ENCODE results near the gene LIN28B. TPM values are rescaled to one million over a fixed set of nuclear protein-coding genes. Genes with fewer than 3 reads are reported as not detected.
A peak's percentile ranks its signal among the peaks of the same experiment; 100 is the strongest.
"Not testable (repeated sequence)": the region's sequence is repeated elsewhere in the genome, so short reads cannot be mapped to it uniquely, and the experiment has no call there.

Gene LIN28B
- total RNA-seq, 1 experiment from 2014 or later = not detected

GRCh38 chr6:105066233-105066632 lies 109.3 kb downstream of the LIN28B start:
- no peak for DNase-seq (ENCODE audit: low read depth)

DNA sequence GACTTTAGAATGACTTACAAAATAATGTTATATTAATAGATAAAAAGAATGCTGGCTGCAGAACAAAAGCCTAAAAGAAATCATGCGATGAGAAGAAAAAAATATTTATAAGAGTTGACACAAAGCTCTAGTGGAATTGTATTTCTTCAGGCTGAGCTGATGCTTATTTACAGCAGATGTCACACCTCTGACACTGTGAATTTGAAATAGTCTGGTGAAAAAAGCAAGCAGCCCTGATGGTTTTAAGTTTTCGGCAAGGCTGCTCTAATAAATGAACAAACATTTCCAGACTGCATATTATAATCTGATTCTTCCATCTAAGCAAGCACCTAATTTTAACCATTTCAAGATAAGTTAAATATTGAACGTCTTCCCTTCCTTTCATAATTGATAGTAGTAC lies 109.9 kb downstream of the LIN28B start:
- DNase-seq (ENCODE audit: low read depth) = no peak

GRCh38 chr6:105067329-105067728 lies 110.4 kb downstream of the LIN28B start:
- DNase-seq (ENCODE audit: low read depth) = no peak

GRCh38 chr6:105068407-105068806 lies 111.5 kb downstream of the LIN28B start:
- DNase-seq (ENCODE audit: low read depth) = no peak

- peak; percentile 34 for DNase-seq (ENCODE audit: low read depth)
These were observed 113.0 kb downstream of the LIN28B start for GRCh38 chr6:105069821-105070445.

DNA sequence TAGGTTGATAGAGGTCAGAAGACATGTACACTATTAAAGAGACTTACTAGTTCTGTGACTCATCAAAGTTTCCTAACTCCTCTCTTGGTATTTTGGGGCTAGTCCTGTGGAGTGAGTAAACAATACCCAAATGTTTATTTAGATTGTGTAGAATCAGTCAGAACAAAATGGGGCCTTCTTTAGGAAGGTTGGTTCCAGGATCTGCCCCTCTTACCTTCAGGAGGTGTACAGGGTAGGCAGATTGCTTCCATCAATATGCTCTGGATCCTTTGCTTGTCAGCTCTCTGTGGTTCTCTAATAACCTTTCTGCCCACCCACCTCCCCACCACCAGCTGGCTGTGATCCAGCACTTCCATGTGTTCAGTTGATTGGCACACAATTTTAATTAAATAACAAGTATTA lies 115.9 kb downstream of the LIN28B start:
- peak; percentile 47 for DNase-seq (ENCODE audit: low read depth)

- no peak for DNase-seq (ENCODE audit: low read depth)
These were observed 118.3 kb downstream of the LIN28B start for GRCh38 chr6:105075210-105075609.

GRCh38 chr6:105076418-105076817 lies 119.5 kb downstream of the LIN28B start:
- DNase-seq (ENCODE audit: low read depth) = not testable (repeated sequence)

- peak; percentile 67 for DNase-seq (ENCODE audit: low read depth)
These were observed 120.9 kb downstream of the LIN28B start for GRCh38 chr6:105077596-105078385.

GRCh38 chr6:105078386-105078708 lies 121.4 kb downstream of the LIN28B start:
- DNase-seq (ENCODE audit: low read depth) = no peak

DNA sequence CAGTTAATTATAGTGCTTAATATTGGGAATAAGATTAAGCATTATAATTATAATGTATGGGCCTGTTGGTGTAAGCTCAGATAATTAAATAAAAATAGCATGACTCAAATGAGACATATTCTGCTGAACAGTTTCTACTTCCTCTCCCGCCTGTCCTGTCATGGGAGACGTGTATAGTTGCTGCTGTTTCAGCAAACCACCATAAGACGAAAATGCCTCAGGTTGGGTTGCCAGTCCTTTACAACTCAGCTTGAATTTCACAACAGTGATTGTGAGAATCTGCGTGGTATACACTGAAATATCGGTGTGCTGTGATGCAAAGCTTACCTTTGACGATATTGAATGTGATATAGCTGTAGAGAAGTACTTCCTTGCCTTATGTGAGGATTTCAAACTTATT lies 123.4 kb downstream of the LIN28B start:
- no peak for DNase-seq (ENCODE audit: low read depth)

- DNase-seq (ENCODE audit: low read depth) = not testable (repeated sequence)
These were observed 124.8 kb downstream of the LIN28B start for GRCh38 chr6:105081662-105082061.

DNA sequence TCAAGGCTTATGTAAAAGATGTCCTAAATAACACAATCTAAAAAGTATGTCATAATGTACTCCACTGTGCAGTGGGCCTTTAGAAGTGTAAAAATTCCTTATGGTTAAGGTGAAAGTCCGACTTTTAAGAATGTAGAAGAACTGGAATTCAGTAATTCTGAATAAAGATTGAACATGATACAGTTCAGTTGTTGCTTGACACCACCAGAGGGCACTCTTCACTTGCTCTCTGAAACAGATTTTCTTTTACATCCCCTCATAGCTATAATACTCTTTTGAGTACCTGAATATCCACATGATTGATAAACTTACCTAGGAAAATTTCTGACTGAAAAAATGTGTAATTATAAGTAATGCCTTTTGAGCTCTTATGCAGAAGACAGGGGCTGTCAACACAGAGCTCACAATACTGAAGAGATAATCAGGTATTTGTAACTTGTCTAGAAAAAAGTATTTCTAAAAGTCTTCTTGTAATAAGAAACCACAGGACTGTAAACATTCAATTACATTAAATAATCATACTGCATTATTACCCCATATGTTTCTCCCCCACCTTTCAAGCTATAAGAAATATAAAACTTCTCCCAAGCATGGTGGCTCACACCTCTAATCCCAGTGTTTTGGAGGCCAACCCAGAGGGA lies 130.8 kb downstream of the LIN28B start:
- DNase-seq (ENCODE audit: low read depth) = peak; percentile 37

- DNase-seq (ENCODE audit: low read depth) = no peak
These were observed 134.4 kb downstream of the LIN28B start for GRCh38 chr6:105091140-105091829.

- DNase-seq (ENCODE audit: low read depth) = no peak
These were observed 137.3 kb downstream of the LIN28B start for GRCh38 chr6:105094133-105094640.

- no peak for DNase-seq (ENCODE audit: low read depth)
These were observed 138.2 kb downstream of the LIN28B start for GRCh38 chr6:105095139-105095538.

DNA sequence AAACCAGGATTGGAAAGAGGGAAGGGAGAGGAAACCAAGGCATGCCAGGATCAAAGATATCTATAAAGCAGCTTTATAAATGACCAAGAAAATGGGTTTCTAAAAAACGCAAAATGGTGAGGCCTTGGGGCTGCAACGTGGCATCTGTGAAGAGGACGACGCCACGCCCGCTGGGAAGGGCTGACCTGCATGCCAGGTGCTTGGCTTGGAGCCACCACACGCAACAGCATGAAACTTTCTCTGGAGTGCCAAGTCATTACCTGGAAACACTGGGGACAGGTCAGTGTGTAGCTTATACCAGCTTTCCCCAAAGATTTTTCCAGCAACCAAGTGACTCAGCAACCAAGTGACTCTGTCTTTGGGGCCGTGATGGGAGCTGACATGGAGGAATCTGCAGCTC lies 140.4 kb downstream of the LIN28B start:
- no peak for DNase-seq (ENCODE audit: low read depth)

- DNase-seq (ENCODE audit: low read depth) = no peak
These were observed 142.5 kb downstream of the LIN28B start for GRCh38 chr6:105099371-105099770.

DNA sequence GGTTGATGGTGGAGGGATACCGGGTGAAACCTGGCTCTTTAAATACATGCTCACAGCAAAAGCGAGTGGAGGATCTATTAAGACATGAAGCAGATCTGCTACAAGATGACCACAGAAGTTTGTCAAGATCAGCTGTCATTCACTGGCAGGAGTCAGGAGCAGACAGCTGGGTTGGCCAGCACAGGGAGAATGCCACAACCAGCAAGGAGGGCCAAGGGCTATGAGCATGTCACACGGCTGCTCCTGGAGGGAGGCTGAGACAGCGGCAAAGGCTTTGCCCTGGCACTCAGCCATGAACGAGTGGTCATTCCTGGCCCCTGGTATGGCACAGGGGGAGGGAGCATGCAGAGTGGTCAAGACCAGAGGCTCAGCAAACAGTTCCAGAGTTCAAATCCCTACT lies 145.3 kb downstream of the LIN28B start:
- peak; percentile 47 for DNase-seq (ENCODE audit: low read depth)

GRCh38 chr6:105105094-105105493 lies 148.2 kb downstream of the LIN28B start:
- no peak for DNase-seq (ENCODE audit: low read depth)

DNA sequence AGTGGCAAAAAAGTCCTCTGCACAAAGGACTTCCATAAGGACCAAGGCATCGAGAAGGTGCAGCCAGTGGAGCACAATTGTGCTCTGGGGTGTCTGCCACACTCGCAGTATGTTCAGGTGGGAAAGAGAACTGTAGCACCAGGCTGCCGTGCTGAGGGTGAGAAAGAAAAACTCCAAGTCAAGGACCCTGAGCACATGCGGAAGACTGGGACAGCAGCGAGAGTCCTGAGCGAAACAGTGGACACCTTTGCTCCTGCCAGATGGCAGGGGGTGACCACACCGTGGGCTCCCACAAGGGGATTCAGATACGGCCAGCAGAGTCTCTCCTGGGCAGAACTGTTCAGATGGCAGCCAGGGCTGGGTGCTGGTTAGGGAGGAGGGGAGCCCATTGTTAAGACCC lies 149.4 kb downstream of the LIN28B start:
- no peak for DNase-seq (ENCODE audit: low read depth)

GRCh38 chr6:105107207-105107606 lies 150.3 kb downstream of the LIN28B start:
- DNase-seq (ENCODE audit: low read depth) = no peak
